ENCODE measurements around the gene TMEM119.

The TMEM119 gene

GRCh38 chr12:108615918-108616317, 18.0 kb upstream of the TMEM119 start:
- TF ChIP-seq, protein P1, sequence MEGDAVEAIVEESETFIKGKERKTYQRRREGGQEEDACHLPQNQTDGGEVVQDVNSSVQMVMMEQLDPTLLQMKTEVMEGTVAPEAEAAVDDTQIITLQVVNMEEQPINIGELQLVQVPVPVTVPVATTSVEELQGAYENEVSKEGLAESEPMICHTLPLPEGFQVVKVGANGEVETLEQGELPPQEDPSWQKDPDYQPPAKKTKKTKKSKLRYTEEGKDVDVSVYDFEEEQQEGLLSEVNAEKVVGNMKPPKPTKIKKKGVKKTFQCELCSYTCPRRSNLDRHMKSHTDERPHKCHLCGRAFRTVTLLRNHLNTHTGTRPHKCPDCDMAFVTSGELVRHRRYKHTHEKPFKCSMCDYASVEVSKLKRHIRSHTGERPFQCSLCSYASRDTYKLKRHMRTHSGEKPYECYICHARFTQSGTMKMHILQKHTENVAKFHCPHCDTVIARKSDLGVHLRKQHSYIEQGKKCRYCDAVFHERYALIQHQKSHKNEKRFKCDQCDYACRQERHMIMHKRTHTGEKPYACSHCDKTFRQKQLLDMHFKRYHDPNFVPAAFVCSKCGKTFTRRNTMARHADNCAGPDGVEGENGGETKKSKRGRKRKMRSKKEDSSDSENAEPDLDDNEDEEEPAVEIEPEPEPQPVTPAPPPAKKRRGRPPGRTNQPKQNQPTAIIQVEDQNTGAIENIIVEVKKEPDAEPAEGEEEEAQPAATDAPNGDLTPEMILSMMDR (IDR thresholded peaks at IDR 0.05; ENCODE audit: control insufficient read depth, insufficient read depth, low read depth, low read length, missing control alignments), result no peak
- H3K4me3 ChIP-seq (ENCODE audit: control insufficient read depth, low read depth, low read length), result no peak overlapping the region

DNA sequence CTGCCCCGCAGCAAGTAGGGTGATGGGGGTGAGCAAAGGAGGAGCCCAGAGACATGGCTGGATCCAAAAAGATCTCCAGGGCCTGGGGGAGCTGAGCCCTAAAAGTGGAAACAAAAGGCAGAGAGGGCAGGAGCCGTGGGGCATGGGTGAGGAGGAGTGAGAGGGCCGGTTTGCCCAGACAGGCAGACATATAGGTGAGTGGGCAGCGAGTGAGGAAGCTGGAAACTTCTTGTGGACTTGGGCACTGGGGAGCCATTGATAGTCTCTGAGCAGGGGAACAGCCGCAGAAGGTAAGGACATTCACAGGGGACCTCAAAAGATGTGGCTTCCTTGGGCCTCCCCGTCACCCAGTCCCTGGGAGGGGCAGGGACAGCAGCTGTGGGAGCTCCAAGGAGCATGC, 16.8 kb upstream of the TMEM119 start:
- DNase-seq (ENCODE audit: low read depth), result no peak
- H3K4me3 ChIP-seq (ENCODE audit: control insufficient read depth, low read depth, low read length), result no peak overlapping the region
- TF ChIP-seq, protein P1 (IDR thresholded peaks at IDR 0.05; ENCODE audit: control insufficient read depth, insufficient read depth, low read depth, low read length, missing control alignments), result no peak

More at GRCh38 chr12:108615918-108616317, 18.0 kb upstream of the TMEM119 start:
- no peak for DNase-seq (ENCODE audit: low read depth)

DNA sequence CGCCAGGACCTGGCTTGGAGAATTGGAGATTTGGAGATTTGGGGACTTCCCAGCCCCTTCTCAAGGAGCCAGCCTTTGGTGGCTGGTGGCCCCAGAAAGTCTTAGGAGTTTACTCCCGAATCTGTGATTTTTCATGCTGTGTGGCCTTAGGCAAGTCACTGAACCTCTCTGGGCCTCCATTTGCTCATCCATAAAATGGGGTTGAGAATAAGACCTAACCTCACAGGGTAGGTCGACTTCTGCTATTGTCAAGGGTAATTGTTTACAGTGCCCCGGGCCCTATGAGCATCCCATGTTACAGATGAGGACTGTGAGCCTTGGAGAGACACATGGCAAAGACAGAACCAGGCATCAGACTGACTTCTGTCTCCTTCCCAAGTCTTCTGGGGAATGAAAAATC, 16.2 kb upstream of the TMEM119 start:
- H3K4me3 ChIP-seq (ENCODE audit: control insufficient read depth, low read depth, low read length), result no peak overlapping the region
- no peak for DNase-seq (ENCODE audit: low read depth)
- TF ChIP-seq, protein P1 (IDR thresholded peaks at IDR 0.05; ENCODE audit: control insufficient read depth, insufficient read depth, low read depth, low read length, missing control alignments), result no peak

DNA sequence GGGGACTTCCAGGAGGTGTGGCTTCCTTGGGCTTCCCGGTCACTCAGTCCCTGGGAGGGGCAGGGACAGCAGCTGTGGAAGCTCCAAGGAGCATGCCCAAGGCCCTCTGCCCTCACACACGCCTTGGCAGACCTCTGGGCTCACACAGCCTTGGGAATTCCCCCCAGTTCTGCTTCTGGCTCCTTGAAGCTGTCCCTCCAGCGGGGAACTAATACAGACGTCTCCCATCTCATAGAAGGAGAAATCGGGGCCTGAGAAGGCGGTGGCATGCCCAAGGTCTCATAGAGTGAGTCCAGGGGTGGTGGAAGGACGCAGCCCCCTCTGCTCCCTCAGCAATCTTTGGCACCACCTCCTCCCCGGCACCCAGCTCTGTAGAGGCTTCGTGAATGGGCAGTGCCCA, 15.7 kb upstream of the TMEM119 start:
- no peak for DNase-seq (ENCODE audit: low read depth)
- H3K4me3 ChIP-seq (ENCODE audit: control insufficient read depth, low read depth, low read length), result no peak overlapping the region
- TF ChIP-seq, protein P1 (IDR thresholded peaks at IDR 0.05; ENCODE audit: control insufficient read depth, insufficient read depth, low read depth, low read length, missing control alignments), result no peak

DNA sequence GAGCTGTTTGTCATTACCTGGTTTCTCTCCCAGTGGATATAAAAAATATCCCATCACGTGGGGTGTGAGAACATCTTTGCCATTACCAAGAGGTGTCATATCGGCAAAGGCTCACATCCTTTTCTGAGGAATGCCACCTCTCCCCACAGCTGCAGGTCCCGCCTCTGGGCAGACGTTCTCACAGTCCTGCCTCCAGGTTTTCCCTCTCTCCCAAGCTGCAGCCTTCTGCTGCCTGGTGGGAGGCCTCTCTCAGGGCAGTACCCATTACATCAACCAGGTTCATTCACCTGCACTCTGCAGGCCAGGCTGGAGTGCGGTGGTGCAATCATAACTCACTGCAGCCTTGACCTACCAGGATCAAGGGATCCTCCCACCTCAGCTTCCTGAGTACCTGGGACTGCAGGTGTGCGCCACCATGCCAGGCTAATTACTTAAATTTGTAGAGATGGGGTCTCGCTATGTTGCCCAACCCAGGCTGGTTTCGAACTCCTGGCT, 15.0 kb upstream of the TMEM119 start:
- no peak overlapping the region for H3K4me3 ChIP-seq (ENCODE audit: control insufficient read depth, low read depth, low read length)
- no peak for DNase-seq (ENCODE audit: low read depth)
- TF ChIP-seq, protein P1 (IDR thresholded peaks at IDR 0.05; ENCODE audit: control insufficient read depth, insufficient read depth, low read depth, low read length, missing control alignments), result no peak

DNA sequence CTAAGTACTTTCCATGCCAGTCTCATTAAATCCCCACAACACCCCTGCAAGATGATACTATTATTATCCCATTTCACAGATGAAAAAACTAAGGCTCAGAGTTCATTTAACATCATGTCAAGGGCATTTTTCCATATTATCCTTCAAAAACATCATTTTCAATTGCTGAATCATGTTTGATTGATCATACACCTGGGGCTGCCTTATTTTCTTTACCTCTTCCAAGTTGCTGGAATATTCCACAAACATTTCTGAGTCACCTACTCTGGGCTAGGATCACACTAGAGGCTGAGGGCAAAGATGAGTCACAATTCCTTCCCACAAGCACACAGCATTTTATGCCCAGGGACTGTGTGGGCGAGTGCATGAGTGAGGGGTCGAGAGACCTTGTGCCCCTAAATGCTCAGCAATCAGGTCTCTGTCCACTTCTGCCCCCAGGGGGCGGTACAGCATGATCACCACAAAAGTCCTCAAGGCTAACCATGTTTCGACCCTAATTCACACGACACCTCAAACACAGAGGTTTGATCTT, 14.1 kb upstream of the TMEM119 start:
- TF ChIP-seq, protein P1 (IDR thresholded peaks at IDR 0.05; ENCODE audit: control insufficient read depth, insufficient read depth, low read depth, low read length, missing control alignments), result peak; percentile 47
- no peak overlapping the region for H3K4me3 ChIP-seq (ENCODE audit: control insufficient read depth, low read depth, low read length)
- peak; percentile 73 for DNase-seq (ENCODE audit: low read depth)

All from AG09309 (cell line).